ENCODE measurements around the gene VPS13D.

VPS13D gene

GRCh38 chr1:12435639-12436344 is 206.0 kb downstream of the VPS13D start:
- DNase-seq = no peak

- DNase-seq = no peak
Measured at GRCh38 chr1:12436345-12436658, 206.5 kb downstream of the VPS13D start.

GRCh38 chr1:12436817-12437599 is 207.2 kb downstream of the VPS13D start:
- DNase-seq = no peak

DNA sequence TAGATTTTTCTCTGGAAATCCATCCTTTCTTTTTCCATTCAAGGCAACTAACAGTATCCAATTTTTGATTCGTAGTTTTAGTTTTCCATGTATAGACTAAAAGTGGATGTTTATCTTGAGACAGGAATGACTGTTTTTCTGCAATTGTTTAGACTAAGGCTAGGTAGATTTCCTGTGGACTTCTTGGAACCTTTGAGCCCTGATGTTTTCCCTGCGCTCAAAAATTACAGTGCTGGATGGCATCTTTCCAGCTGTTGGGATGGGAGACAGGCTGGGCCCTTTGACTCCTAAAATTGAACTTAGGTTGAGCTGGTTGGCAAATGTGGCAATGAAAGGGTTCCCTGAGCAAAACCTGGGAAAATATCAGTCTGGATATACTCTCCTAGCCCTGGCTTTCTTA is 207.8 kb downstream of the VPS13D start:
- DNase-seq = no peak

- DNase-seq = no peak
Measured at GRCh38 chr1:12438349-12438924, 208.6 kb downstream of the VPS13D start.

- no peak for DNase-seq
Measured at GRCh38 chr1:12439073-12439472, 209.2 kb downstream of the VPS13D start.

GRCh38 chr1:12441414-12442105 is 211.7 kb downstream of the VPS13D start:
- no peak for DNase-seq

GRCh38 chr1:12442217-12442616 is 212.4 kb downstream of the VPS13D start:
- no peak for DNase-seq

GRCh38 chr1:12443151-12443550 is 213.3 kb downstream of the VPS13D start:
- DNase-seq = no peak

DNA sequence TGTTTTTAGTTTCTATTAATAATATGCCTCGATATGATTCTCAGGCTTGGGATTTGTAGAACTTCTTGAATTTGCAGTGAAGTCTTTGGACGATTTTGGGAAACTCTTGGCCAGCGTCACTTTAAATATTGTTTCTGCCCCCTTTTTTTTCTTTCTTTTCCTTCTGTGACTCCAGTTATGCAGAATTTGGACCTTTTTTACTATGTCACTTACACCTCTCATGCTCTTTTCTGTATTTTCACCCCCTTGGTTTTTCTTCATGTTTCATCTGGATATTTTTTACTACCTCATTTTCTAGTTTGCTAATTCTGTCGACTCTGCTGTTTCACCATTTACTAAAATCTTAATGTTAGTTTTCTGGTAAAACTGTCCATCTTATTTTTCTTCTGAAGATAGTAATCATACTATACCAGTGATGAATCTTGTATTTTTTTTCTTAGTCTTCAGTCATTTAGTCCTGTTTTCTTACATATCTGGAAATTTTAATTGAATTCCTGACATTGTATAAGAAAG is 214.6 kb downstream of the VPS13D start:
- DNase-seq = no peak

DNA sequence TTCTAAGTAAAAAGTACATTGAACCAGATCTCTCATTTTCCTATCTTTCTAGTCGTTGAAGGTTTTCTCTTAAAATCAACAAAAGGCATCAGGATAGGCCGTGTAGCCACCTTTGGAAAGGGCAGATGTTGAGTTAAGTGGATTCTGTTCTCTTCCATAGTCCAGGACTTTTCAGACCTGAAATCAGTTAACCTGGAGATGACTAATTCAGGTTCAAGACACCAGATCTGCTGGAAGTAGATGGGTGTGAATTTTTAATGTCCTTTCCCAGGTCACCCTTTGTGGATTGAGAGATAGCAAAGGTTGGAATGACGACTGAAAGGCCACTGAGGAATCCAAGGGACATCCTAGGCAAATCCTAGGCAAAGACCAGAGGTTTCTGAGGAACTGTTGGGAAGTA is 215.4 kb downstream of the VPS13D start:
- no peak for DNase-seq

GRCh38 chr1:12446593-12446992 is 216.8 kb downstream of the VPS13D start:
- no peak for DNase-seq

GRCh38 chr1:12447307-12447706 is 217.5 kb downstream of the VPS13D start:
- no peak for DNase-seq

DNA sequence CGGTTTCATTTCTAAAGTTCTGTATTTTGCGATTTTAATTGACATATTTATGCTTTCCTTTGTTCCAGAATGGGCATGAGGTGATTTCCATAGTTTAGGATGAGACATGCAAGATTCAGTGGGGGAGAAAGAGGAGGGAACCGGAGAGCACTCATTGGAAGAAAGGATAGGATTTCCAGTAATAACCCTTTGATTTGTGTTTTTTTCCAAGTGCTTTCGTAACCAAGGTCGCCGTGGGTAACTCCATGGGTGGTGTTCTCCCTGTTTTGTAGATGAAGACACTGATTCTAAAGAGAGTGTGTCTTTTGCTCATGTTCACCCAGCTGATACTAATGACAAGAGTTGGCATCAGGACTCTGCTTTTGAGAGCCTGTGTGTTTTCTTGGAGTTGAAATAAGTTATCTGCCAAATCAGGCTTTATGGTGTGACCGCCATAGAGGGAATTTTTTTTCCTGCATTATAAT is 218.1 kb downstream of the VPS13D start:
- DNase-seq = peak; percentile 66

DNA sequence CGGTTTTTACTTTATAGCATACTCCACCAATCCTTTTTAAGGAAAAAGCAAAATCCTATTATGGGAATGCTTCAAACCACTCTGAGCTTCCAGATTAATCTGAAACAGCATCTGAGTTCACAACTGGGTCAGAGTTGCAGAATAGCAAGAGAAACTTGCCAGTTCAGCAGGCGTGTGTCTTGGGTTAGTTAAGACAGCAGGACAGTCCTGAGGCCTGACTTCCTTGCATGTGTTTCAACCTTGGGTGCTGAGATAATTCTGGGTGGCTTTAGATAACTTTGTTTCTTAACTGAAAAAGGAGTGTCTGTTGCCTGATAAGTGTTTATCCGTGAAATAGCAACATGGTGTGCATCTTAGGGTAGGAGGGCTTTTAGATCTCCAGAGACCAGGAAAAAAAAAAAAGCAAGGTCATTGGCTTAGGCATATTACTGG is 218.9 kb downstream of the VPS13D start:
- DNase-seq = no peak

- DNase-seq = no peak
Measured at GRCh38 chr1:12450090-12450755, 220.4 kb downstream of the VPS13D start.

DNA sequence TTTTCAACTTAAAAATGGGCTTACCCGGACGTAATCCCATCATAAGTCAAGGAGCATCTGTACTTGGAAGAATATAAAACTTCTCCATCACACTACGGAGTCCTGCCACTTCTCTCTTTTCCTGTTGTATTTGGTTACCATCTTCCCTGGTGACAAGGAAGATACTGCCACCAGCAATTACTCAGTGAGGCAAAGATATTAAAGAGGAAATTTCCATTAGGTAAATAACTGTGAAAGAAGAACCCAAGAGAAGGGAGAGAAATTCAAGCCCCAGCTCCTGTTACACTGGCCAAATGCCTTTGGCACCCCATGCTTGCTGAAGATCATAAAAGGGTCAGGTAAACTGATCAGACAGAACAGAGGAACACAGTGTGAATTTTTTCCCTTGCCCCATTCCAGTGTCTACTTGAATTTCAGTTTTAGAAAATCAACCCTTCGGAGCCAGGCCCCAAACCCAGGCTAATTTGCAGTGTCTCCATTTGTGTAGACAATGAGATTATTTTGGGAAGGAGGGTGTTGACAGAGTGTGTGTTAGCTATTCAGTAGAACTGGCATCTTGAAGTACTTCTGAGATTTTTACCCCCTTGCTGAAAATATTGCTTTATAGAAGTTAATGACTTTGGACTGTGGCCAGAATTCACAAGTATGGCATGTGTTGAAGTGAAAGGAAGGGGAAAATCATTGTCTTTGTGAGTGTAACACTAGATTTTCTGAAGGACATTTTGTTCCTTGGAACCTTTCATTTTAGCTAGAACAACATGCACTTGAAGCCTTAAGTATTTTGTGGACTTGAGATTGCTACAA is 221.1 kb downstream of the VPS13D start:
- no peak for DNase-seq

- DNase-seq = no peak
Measured at GRCh38 chr1:12451560-12451900, 221.7 kb downstream of the VPS13D start.

DNA sequence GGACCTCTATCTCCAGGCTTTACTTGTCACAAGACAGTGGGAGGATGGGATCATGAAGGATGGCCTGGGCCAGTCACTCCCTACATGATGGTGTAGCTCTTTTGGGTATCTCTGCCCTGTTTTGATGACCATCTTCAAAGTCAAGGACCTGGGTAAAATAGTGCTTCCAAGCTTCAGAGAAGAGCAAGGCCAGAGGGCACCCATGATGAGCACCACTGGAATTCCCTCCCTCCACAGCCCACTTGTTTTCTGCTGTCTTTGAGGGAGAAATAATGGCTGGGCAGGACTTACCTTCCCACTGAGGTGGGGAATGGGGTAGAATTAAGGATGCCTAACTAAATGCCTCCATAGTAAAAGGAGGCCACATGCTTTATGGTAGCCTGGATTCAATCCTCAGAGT is 222.4 kb downstream of the VPS13D start:
- DNase-seq = no peak

- no peak for DNase-seq
Measured at GRCh38 chr1:12453400-12454343, 223.8 kb downstream of the VPS13D start.

Measured in NCI-H526 treated with DMSO at 0.1 percent for 48 hours (cell line).